Muscle of back (tissue), 11 donors: ENCODE results near the gene SYT11. TPM values are rescaled to one million over a fixed set of nuclear protein-coding genes. Genes with fewer than 3 reads are reported as not detected.
"Not testable (repeated sequence)": the region's sequence is repeated elsewhere in the genome, so short reads cannot be mapped to it uniquely, and the experiment has no call there.

ENCODE experiments used
- DNase-seq, 3 donors: peaks; one replicate each; pipeline versions ENCODE4 v3.0.0 to v3.0.0-alpha.2; 2013
- polyA plus RNA-seq, 10 donors: library from polyadenylated mRNA; unstranded; fragments of 120-200 nt; gene quantifications; one replicate each; pipeline ENCODE4 v1.2.1, GENCODE V29; 2013; ENCODE audit not compliant: insufficient read length in 10 of 10

SYT11 gene
- polyA plus RNA-seq, 10 donors, result 13.1 to 19.8 (median 16.1) TPM

- not testable (repeated sequence) for DNase-seq
Observed at GRCh38 chr1:155896476-155896875, 37.1 kb downstream of the SYT11 start.

GRCh38 chr1:155897746-155898145 lies 38.4 kb downstream of the SYT11 start:
- peak in 1 of 3 donors; percentile 22 for DNase-seq

- no peak for DNase-seq
Observed at GRCh38 chr1:155898888-155899287, 39.5 kb downstream of the SYT11 start.

- DNase-seq, result no peak
Observed at GRCh38 chr1:155899683-155900082, 40.3 kb downstream of the SYT11 start.

GRCh38 chr1:155900161-155900560 lies 40.8 kb downstream of the SYT11 start:
- DNase-seq, result no peak

- no peak for DNase-seq
Observed at GRCh38 chr1:155904261-155904660, 44.9 kb downstream of the SYT11 start.

- DNase-seq, result peak in 1 of 3 donors; percentile 19
Observed at GRCh38 chr1:155909894-155910293, 50.5 kb downstream of the SYT11 start.

- DNase-seq, result peak in 1 of 3 donors; percentile 68
Observed at GRCh38 chr1:155910621-155911121, 51.3 kb downstream of the SYT11 start.

- peak; percentile 80 to 94 (median 90) for DNase-seq
Observed at GRCh38 chr1:155911156-155912055, 52.0 kb downstream of the SYT11 start, which contains the start of gene RIT1. TSS of gene RIT1 (minus strand) at chr1:155911349. CDS start at chr1:155910761, 588 bp downstream.

- DNase-seq, result no peak
Observed at GRCh38 chr1:155912056-155912536, 52.7 kb downstream of the SYT11 start.

- DNase-seq, result no peak
Observed at GRCh38 chr1:155913969-155914757, 54.8 kb downstream of the SYT11 start.

GRCh38 chr1:155918660-155919059 lies 59.3 kb downstream of the SYT11 start:
- no peak for DNase-seq

- DNase-seq, result no peak
Observed at GRCh38 chr1:155919801-155920200, 60.4 kb downstream of the SYT11 start.

- no peak for DNase-seq
Observed at GRCh38 chr1:155920717-155921116, 61.4 kb downstream of the SYT11 start.

GRCh38 chr1:155925506-155925905 lies 66.1 kb downstream of the SYT11 start:
- no peak for DNase-seq

- DNase-seq, result no peak
Observed at GRCh38 chr1:155929057-155929456, 69.7 kb downstream of the SYT11 start.

GRCh38 chr1:155930725-155931124 lies 71.4 kb downstream of the SYT11 start:
- not testable (repeated sequence) for DNase-seq

- DNase-seq, result no peak
Observed at GRCh38 chr1:155931332-155932038, 72.1 kb downstream of the SYT11 start.

- no peak for DNase-seq
Observed at GRCh38 chr1:155932081-155932480, 72.7 kb downstream of the SYT11 start.

- no peak for DNase-seq
Observed at GRCh38 chr1:155932487-155932886, 73.1 kb downstream of the SYT11 start.

- DNase-seq, result peak in 1 of 3 donors; percentile 28
Observed at GRCh38 chr1:155933591-155934096, 74.3 kb downstream of the SYT11 start.
